RWPE1 (cell line): Measurements from ENCODE around the gene EIF5.

Source experiments
- CTCF ChIA-PET: fragments of 350-600 bp; sonication (Branson Sonifier 250); formaldehyde crosslinking; extraction: SDS; loops from one replicate; lab custom pipeline; 2021; lab: Yijun Ruan, JAX
- POLR2A ChIA-PET: fragments of 400-600 bp; formaldehyde crosslinking; extraction: SDS; loops from one replicate; lab custom pipeline; 2020; ENCODE audit warnings: antibody characterized with exemption; ENCODE audit not compliant: low non-redundant PET; lab: Yijun Ruan, JAX
- DNase-seq: peaks from one replicate; pipeline ENCODE4 v3.0.0; 2012; ENCODE audit warnings: low spot score
- H3K27ac ChIP-seq: fragments of 450-650 bp; 2 replicates; pipeline ENCODE4 v1.5.1; 2017
- TF ChIP-seq, protein P1 (sequence below): fragments of 450-650 bp; conservative IDR thresholded peaks from 2 replicates; pipeline ENCODE4 v1.5.1; 2017; ENCODE audit warnings: low read depth, mild to moderate bottlenecking

EIF5 gene

DNA sequence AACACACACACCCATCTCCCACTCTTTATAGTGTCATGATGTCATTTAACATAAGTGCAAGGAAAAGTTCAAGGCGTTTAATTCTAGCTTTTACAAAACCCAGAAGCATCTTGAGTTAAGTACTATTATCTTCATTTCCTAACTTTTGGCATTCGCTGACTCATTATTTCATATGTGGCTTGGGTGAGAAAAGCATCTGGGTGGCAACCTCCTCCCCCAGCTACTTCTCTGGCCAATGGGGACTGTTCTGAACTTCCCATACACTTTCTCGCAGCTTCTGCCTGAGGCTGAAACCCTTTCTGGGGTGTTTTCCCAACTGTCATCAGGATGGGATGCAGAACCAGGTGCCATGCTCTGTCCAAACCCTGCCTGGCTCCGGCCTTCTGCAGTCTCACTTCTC lies 48.3 kb downstream of the EIF5 start:
- ChIA-PET CTCF (interaction anchor here (0.9 to 1.1 kb wide), 2 partner anchors 9 to 27 kb away, joined by 3 to 4 read pairs; no protein-coding TSS in a partner anchor), POLR2A (no interaction called here)
- DNase-seq, result peak; percentile 55
- H3K27ac ChIP-seq, result peak overlapping the region; percentile 60
- TF ChIP-seq, protein P1, sequence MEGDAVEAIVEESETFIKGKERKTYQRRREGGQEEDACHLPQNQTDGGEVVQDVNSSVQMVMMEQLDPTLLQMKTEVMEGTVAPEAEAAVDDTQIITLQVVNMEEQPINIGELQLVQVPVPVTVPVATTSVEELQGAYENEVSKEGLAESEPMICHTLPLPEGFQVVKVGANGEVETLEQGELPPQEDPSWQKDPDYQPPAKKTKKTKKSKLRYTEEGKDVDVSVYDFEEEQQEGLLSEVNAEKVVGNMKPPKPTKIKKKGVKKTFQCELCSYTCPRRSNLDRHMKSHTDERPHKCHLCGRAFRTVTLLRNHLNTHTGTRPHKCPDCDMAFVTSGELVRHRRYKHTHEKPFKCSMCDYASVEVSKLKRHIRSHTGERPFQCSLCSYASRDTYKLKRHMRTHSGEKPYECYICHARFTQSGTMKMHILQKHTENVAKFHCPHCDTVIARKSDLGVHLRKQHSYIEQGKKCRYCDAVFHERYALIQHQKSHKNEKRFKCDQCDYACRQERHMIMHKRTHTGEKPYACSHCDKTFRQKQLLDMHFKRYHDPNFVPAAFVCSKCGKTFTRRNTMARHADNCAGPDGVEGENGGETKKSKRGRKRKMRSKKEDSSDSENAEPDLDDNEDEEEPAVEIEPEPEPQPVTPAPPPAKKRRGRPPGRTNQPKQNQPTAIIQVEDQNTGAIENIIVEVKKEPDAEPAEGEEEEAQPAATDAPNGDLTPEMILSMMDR, result no peak

DNA sequence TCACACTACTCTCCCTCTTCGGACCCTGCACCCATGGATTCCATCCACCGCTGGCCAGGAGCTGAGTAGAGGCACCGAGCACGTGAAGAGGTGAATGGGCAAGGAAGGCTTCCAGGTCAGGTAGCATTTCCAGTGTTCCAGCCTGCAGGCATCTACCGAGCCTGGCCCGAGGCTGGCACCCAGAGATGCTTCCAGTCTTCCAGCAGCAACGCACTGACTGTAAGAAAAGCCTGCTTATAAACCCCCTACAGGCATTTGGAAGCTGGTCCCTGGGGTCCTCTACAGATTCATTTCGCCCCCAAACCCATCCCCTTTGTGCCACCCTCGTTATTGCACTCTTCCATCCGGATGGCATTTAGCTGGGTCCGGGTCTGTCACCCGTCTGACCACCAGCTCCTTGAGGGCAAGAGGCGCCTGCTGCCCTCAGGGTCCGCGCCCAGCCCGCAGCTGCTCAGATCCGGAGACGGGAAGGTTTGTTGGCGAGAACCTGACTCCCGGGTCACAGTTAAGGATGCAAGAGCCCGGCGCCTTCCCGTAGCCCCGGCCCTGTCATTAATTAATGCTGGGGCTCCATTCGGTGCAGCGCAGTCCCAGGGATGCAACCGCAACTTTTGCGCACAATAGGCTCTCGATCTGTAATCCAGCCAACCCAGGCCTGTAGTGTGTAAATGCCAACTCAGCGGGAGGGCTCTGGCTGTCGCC lies 50.6 kb downstream of the EIF5 start:
- H3K27ac ChIP-seq, result peak overlapping the region; percentile 91
- TF ChIP-seq, protein P1, result no peak
- CTCF ChIA-PET, result no interaction called here
- POLR2A ChIA-PET, result no interaction called here
- DNase-seq, result no peak

DNA sequence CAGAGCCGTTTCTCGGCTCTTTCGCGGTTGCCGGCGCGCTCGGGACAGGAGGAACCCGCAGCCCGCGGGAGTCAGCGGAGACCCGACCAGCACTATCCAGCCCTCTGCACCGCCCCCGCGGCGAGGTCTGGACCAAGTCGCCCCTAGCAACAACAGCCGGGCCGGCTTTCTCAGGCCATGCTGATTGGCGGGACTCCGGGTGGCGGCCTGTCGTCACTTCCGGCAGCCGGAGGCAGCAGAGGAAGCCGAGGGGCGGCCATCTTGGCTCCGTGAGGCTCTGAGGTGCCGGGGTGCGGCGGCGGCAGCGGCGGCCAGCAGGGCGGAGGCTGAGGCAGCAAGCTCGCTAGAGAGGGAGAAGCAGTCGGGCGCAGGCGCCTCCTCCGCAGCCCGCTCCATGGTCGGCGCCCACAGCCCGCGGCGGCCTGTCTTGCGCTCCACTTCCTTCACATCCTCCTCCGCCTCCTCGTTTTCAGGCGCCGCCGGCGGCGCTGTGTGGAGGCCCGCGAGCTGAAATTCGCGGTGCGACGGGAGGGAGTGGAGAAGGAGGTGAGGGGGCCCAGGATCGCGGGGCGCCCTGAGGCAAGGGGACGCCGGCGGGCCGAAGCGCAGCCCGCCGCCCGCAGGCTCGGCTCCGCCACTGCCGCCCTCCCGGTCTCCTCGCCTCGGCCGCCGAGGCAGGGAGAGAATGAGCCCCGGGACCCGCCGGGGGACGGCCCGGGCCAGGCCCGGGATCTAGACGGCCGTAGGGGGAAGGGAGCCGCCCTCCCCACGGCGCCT lies 51.3 kb downstream of the EIF5 start, which contains the start of gene MARK3:
Gene MARK3, plus strand, starts transcription at position 264 of the 777 bp plus-strand sequence. CDS start 615 bp downstream, outside the sequence.
- ChIA-PET CTCF (interaction anchor here (0.5 kb wide), 2 partner anchors 13 to 18 kb away, joined by 3 to 5 read pairs; no protein-coding TSS in a partner anchor), POLR2A (no interaction called here)
- peak; percentile 97 for DNase-seq
- peak within 1 kb of the TSS; percentile 91 for H3K27ac ChIP-seq
- TF ChIP-seq, protein P1, result 0 out of 2 replicates have a peak, but pooled peaks have one; percentile 15

DNA sequence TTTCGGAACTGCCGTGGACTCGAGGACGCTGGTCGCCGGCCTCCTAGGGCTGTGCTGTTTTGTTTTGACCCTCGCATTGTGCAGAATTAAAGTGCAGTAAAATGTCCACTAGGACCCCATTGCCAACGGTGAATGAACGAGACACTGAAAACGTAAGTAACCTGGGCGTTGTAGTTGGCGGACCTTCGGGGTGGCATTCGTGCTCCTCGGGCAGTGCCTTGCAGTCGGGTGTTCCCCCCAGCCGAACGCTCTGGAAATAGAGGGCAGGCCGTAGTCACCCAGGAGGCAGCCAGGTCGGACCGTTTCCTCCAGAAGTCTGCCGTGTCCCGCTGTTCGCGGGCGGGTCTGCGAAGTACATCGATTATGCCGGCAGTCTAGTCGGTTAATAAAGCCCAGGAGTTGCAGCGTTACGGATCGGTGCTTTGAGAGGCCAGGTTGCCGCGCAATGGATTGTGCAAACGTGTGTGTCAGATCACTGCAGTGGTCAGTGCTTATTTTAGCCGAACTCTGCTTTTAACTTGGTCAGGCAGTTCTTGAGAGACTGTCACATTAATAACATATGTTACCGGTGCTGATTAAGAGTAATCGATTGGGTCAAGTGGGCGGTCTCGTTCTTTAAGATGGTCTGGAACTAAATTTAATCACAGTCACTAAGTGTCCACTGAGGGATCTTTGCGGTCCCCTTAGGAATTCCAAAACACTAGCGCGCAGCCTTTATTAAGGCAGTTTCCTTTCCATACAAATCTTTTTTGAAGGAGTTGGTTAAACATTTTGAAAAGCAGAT lies 52.1 kb downstream of the EIF5 start:
- no peak for DNase-seq
- TF ChIP-seq, protein P1, result no peak
- ChIA-PET CTCF (interaction anchor here (0.5 to 0.6 kb wide), 2 partner anchors 17 to 49 kb away, joined by 5 to 6 read pairs; no protein-coding TSS in a partner anchor), POLR2A (no interaction called here)
- peak overlapping the region; percentile 91 for H3K27ac ChIP-seq

DNA sequence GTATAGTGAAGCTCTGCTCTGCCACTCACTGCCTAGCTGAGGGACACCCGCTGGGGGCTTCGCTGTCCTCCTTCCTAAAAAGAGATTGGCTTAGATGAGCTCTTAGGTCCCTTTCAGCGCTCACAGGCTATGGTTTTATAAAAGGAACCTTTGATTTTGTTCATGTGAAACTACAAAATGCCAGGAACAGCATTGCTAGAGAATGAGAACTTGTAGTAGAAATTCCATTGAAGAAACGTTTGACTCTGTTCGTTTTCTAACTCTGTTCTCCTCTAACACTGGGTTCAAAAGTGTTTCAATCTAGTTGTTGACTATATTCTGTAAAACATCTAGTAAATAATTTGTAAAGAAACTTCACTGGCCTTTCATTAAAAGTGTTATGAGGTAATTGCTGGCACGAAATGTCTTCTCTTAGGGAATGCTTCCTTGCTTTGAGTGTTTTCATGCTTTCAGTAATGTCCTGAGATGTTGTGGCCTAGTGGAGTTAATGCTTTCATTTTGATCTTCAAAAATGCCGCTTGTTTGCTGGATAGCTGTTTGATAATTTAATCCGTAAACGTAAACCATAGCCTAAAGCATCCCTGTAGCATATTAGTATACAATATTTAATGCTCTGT lies 52.8 kb downstream of the EIF5 start:
- no peak overlapping the region for H3K27ac ChIP-seq
- POLR2A ChIA-PET, result interaction anchor here (0.6 kb wide), 1 partner anchor 41 kb away, joined by 5 read pairs; no protein-coding TSS in a partner anchor
- DNase-seq, result no peak
- TF ChIP-seq, protein P1, result no peak
- CTCF ChIA-PET, result interaction anchor here (0.6 kb wide), 2 partner anchors 50 to 544 kb away, joined by 3 to 6 read pairs; no protein-coding TSS in a partner anchor
